Measurements from ENCODE around the gene TUBA4A.
"Not testable (repeated sequence)": the region's sequence is repeated elsewhere in the genome, so short reads cannot be mapped to it uniquely, and the experiment has no call there.

The TUBA4A gene

GRCh38 chr2:219209236-219210195 lies 44.2 kb downstream of the TUBA4A start:
- no peak for DNase-seq

GRCh38 chr2:219207884-219208740 lies 45.6 kb downstream of the TUBA4A start:
- DNase-seq = no peak

DNA sequence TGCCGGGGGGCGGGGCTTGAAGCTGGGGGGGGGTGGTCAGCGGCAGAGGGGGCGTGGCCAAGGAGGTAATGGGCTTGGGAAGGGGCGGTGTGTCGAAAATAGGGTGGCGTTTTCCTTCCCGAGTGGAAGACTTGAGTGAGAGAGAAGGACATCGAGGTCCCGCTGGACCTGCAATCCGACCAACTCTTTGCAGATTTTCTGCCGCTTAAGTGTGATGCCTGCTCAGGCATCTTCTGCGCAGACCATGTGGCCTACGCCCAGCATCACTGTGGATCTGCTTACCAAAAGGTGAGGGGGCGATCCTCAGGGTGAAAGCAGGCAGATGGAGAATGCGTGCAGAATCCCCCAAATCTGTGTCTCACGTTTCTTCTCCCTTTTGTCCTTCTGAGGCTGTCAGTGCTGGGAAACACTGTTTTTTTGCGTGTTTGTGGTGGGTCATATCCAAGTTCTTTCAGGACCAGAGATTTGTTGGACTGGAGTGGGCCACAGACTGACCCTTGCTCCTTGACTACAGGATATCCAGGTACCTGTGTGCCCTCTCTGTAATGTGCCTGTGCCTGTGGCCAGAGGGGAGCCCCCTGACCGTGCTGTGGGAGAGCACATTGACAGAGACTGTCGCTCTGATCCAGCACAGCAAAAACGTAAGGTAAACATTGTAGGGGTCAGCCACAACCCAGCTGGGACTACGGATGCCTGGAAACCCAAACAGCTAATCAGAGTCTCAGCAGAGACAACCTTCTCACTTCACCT lies 46.4 kb downstream of the TUBA4A start:
- no peak for DNase-seq

DNA sequence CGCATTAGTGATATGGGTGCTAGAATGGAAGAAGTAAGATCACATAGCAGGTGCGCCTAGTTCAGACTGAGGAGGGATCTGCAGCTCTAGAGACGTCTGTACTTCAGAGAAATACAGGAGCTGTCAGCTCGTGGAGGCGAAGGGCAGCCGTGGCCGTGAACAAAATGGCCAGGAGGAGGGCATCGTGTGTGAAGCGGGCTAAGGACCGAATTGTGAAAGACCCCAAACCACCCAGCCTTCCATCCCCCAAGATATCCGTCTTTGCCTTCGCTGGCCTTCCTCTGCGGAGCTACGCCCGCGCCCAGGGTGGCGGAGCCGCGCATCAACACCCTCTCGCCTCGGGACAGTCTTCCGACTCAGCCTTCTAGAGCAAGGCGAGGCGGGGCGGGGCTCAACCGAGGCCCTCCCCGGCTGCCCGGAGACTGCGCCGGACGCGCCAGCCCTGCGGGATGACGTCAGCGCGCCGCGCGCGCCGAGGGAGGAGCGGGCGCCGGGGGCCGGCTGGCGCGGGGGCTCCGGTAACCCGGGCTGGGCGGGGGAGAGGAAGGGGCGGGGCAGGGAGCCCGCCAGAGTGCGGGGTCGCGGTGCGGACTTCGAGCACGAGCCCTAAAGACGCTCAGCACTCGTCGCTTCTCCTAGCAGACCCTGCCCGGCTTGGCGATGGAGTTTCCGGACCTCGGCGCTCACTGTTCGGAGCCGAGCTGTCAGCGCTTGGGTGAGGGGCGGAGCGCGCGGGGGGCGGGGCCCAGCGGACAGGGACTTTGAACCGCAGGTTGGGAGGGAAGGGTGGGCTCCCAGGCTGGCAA lies 47.2 kb downstream of the TUBA4A start, which contains the start of gene ZFAND2B:
ZFAND2B (plus strand) TSS at position 455 of the 806 bp plus-strand sequence; CDS start at position 661, 206 bp downstream.
- peak; percentile 82 for DNase-seq

- DNase-seq = no peak
Observed at GRCh38 chr2:219205981-219206327, 47.8 kb downstream of the TUBA4A start.

- no peak for DNase-seq
Observed at GRCh38 chr2:219205165-219205538, 48.6 kb downstream of the TUBA4A start.

DNA sequence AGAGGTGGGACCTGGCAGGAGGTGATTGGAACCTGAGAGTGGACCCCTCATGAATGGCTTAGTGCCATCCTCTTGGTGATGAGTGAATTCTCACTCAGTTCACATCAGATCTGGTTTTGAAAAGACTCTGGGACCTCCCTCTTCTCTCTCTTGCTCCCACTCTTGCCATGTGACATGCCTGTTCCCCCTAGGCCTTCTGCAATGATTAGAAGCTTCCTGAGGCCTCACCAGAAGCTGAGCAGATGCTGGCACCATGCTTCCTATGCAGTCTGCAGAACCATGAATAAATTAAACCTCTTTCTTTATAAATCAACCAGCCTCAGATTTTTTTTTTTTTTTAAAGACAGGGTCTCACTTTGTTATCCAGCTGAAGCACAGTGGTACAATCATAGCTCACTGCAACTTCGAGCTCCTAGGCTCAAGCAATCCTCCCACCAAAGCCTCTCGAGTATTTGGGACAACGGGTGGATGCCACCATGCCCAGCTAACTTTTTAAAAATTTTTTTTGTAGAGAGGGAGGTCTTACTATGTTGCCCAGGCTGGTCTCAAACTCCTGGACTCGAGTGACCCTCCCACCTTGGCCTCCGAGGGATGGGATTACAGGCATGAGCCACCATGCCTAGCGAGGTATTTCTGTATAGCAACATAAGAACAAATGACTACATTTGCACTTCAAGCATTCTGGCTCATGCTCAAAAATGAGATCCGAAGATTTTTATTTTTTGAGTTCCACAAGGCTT lies 49.1 kb downstream of the TUBA4A start:
- DNase-seq = no peak

DNA sequence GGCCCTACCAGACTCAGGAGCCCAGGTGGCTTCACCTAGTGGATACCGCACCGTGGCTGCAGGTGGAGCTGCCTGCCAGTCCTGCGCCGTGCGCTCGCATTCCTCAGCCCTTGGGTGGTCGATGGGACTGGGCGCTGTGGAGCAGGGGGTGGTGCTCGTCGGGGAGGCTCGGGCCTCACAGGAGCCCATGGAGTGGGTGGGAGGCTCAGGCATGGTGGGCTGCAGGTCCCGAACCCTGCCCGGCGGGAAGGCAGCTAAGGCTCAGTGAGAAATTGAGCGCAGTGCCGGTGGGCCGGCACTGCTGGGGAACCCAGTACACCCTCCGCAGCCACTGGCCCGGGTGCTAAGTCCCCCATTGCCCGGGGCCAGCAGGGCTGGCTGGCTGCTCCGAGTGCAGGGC lies 52.4 kb downstream of the TUBA4A start:
- DNase-seq = not testable (repeated sequence)

GRCh38 chr2:219200502-219201326 lies 53.0 kb downstream of the TUBA4A start:
- DNase-seq = not testable (repeated sequence)
